ENCODE data around the gene NUFIP1. TPM values are rescaled to one million over a fixed set of nuclear protein-coding genes. Genes with fewer than 3 reads are reported as not detected.
A peak's percentile ranks its signal among the peaks of the same experiment; 100 is the strongest.

The NUFIP1 gene
- total and polyA plus RNA-seq, 2 experiments from 2014 or later, result 7.7 to 23.9 TPM

DNA sequence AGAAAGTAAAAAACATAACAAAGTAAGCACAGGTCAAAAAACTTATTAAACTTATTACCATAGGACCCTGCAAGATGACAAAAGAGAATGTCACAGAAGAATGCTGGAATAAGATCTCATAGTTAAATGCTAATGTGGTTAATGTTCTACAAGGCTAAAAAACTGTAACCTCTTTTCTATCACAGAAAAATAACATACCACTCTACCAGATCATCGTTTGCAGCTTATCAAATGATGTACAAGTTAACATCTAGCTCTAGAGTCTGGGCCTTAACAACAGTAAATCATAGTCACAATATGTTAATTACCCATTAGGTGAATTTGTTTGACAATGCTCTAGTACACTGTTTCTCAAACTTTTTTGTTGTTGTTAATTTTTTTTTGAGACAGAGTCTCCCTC is 53.0 kb downstream of the NUFIP1 start:
- Mint-ChIP-seq H3K4me3 (no peak overlapping the region), H3K4me1 (peaks cover 15% of the 10 kb centered on the region), H3K27ac (no peak overlapping the region), H3K36me3 (ENCODE audit: low read depth) (peaks cover 11% of the 10 kb centered on the region; the same call in 2 of the 3 replicates), H3K9me3 (peaks cover 6% of the 10 kb centered on the region), H3K27me3 (ENCODE audit: insufficient read depth, low read depth, poor library complexity) (peaks cover 4% of the 10 kb centered on the region)
- TF ChIP-seq NANOG (IDR thresholded peaks at IDR 0.05; ENCODE audit: borderline replicate concordance), result no peak
- TF ChIP-seq EZH2 (IDR thresholded peaks at IDR 0.05; ENCODE audit: low read depth, unreplicated experiment), result no peak
- no peak for TF ChIP-seq STAT1 (IDR thresholded peaks at IDR 0.05; ENCODE audit: unreplicated experiment)
- TF ChIP-seq ZNF114 (CRISPR knock-in tag; IDR thresholded peaks at IDR 0.05), result no peak
- Histone ChIP-seq H3K4me1 (ENCODE audit: insufficient read depth) (no peaks in the 10 kb centered on the region), H3K9me2 (ENCODE audit: insufficient read depth) (no peaks in the 10 kb centered on the region), H3K79me2 (replicated peaks; ENCODE audit: insufficient read depth) (no peaks in the 10 kb centered on the region), H4K20me1 (replicated peaks; ENCODE audit: insufficient read depth) (no peaks in the 10 kb centered on the region; the same call in 1 of the 2 replicates), H3K36me3 (ENCODE audit: insufficient read depth) (no peaks in the 10 kb centered on the region), H3F3A (replicated peaks; ENCODE audit: low read depth) (no peaks in the 10 kb centered on the region), H2AFZ (no peak overlapping the region), H3K4me2 (no peak overlapping the region), H3K4me3 (no peak overlapping the region), H3K27ac (ENCODE audit: low read depth) (no peak overlapping the region), H3K27me3 (ENCODE audit: insufficient read depth) (no peaks in the 10 kb centered on the region)
- no peak for ATAC-seq
- DNase-seq (ENCODE audit: low spot score), result no peak

GRCh38 chr13:44934724-44935123 is 54.5 kb downstream of the NUFIP1 start:
- no peak overlapping the region for H3K27ac ChIP-seq (ENCODE audit: low read depth)
- Mint-ChIP-seq H3K4me3 (no peak overlapping the region), H3K27ac (peak overlapping the region; percentile 16; the same call in 1 of the 2 replicates), H3K4me1 (peaks cover 24% of the 10 kb centered on the region), H3K27me3 (ENCODE audit: insufficient read depth, low read depth, poor library complexity) (peaks cover 4% of the 10 kb centered on the region), H3K9me3 (peaks cover 6% of the 10 kb centered on the region), H3K36me3 (ENCODE audit: low read depth) (peaks cover 11% of the 10 kb centered on the region; the same call in 2 of the 3 replicates)
- H3K27me3 ChIP-seq (ENCODE audit: insufficient read depth), result no peaks in the 10 kb centered on the region
- no peaks in the 10 kb centered on the region for H3K36me3 ChIP-seq (ENCODE audit: insufficient read depth)
- ATAC-seq (no peak), DNase-seq (ENCODE audit: low spot score) (no peak)
- no peaks in the 10 kb centered on the region for H3K9me2 ChIP-seq (ENCODE audit: insufficient read depth)
- no peaks in the 10 kb centered on the region for H3K79me2 ChIP-seq (replicated peaks; ENCODE audit: insufficient read depth)
- TF ChIP-seq EZH2phosphoT487 (IDR thresholded peaks at IDR 0.05; ENCODE audit: unreplicated experiment) (no peak), ZNF114 (CRISPR knock-in tag; IDR thresholded peaks at IDR 0.05) (no peak)
- H2AFZ ChIP-seq, result no peak overlapping the region
- no peak overlapping the region for H3K4me3 ChIP-seq
- no peaks in the 10 kb centered on the region for H3K4me1 ChIP-seq (ENCODE audit: insufficient read depth)
- H3K4me2 ChIP-seq, result no peak overlapping the region
- no peaks in the 10 kb centered on the region for H4K20me1 ChIP-seq (replicated peaks; ENCODE audit: insufficient read depth)
- H3F3A ChIP-seq (replicated peaks; ENCODE audit: low read depth), result no peaks in the 10 kb centered on the region

GRCh38 chr13:44932850-44933251 is 56.4 kb downstream of the NUFIP1 start:
- ATAC-seq (no peak), DNase-seq (ENCODE audit: low spot score) (no peak)
- Mint-ChIP-seq H3K27me3 (ENCODE audit: insufficient read depth, low read depth, poor library complexity) (peaks cover 4% of the 10 kb centered on the region), H3K9me3 (peaks cover 6% of the 10 kb centered on the region), H3K27ac (no peak overlapping the region), H3K4me1 (peaks cover 24% of the 10 kb centered on the region), H3K4me3 (no peak overlapping the region), H3K36me3 (ENCODE audit: low read depth) (peaks cover 6% of the 10 kb centered on the region; the same call in 2 of the 3 replicates)
- H4K20me1 ChIP-seq (replicated peaks; ENCODE audit: insufficient read depth), result no peaks in the 10 kb centered on the region
- H3K36me3 ChIP-seq (ENCODE audit: insufficient read depth), result no peaks in the 10 kb centered on the region
- no peak overlapping the region for H3K4me3 ChIP-seq
- H3K9me2 ChIP-seq (ENCODE audit: insufficient read depth), result no peaks in the 10 kb centered on the region
- H3K79me2 ChIP-seq (replicated peaks; ENCODE audit: insufficient read depth), result no peaks in the 10 kb centered on the region
- no peaks in the 10 kb centered on the region for H3K4me1 ChIP-seq (ENCODE audit: insufficient read depth)
- H3K4me2 ChIP-seq, result no peak overlapping the region
- no peaks in the 10 kb centered on the region for H3F3A ChIP-seq (replicated peaks; ENCODE audit: low read depth)
- H3K27ac ChIP-seq (ENCODE audit: low read depth), result no peak overlapping the region
- TF ChIP-seq CREB1 (CRISPR knock-in tag; IDR thresholded peaks at IDR 0.05; ENCODE audit: low read depth), result no peak
- TF ChIP-seq, protein P1, sequence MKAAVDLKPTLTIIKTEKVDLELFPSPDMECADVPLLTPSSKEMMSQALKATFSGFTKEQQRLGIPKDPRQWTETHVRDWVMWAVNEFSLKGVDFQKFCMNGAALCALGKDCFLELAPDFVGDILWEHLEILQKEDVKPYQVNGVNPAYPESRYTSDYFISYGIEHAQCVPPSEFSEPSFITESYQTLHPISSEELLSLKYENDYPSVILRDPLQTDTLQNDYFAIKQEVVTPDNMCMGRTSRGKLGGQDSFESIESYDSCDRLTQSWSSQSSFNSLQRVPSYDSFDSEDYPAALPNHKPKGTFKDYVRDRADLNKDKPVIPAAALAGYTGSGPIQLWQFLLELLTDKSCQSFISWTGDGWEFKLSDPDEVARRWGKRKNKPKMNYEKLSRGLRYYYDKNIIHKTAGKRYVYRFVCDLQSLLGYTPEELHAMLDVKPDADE (IDR thresholded peaks at IDR 0.05), result no peak
- TF ChIP-seq ZNF114 (CRISPR knock-in tag; IDR thresholded peaks at IDR 0.05), result no peak
- no peak for TF ChIP-seq ZNF331 (CRISPR knock-in tag; IDR thresholded peaks at IDR 0.05; ENCODE audit: low read depth)
- TF ChIP-seq CTCF (conservative IDR thresholded peaks at IDR 0.05; ENCODE audit: low read depth in 2 of 2), result no peak
- TF ChIP-seq STAT1 (IDR thresholded peaks at IDR 0.05; ENCODE audit: unreplicated experiment), result no peak
- no peaks in the 10 kb centered on the region for H3K27me3 ChIP-seq (ENCODE audit: insufficient read depth)
- H2AFZ ChIP-seq, result no peak overlapping the region
